Neural cell (in vitro differentiated cells): Measurements from ENCODE around the gene C19orf44. TPM values are rescaled to one million over a fixed set of nuclear protein-coding genes. Genes with fewer than 3 reads are reported as not detected.
"Not testable (repeated sequence)": the region's sequence is repeated elsewhere in the genome, so short reads cannot be mapped to it uniquely, and the experiment has no call there.

Experiments used
- H2AFZ ChIP-seq: fragments of 200-600, 300-800 bp; sonication (generic), shearing (Covaris generic); 2 replicates; pipeline ENCODE4 v1.6.0; 2014; ENCODE audit warnings: low read depth, mild to moderate bottlenecking, antibody characterized with exemption, low read length, moderate library complexity
- H3F3A ChIP-seq: fragments of 200-600 bp; shearing (Covaris generic); 2 replicates; pipeline ENCODE4 v1.6.1; 2016; ENCODE audit warnings: mild to moderate bottlenecking, moderate library complexity, mixed read lengths, antibody characterized with exemption, low read length; ENCODE audit not compliant: insufficient read depth, poor library complexity, severe bottlenecking
- H3K27ac ChIP-seq: fragments of 200-600, 300-800 bp; sonication (generic), shearing (Covaris generic); 2 replicates; pipeline ENCODE4 v1.5.1; 2014; ENCODE audit warnings: mild to moderate bottlenecking, low read length, moderate library complexity
- H3K27me3 ChIP-seq: fragments of 300-800, 200-600 bp; sonication (generic), shearing (Covaris generic); 2 replicates; pipeline ENCODE4 v1.6.0; 2014; ENCODE audit warnings: mild to moderate bottlenecking, low read depth, low read length, moderate library complexity; ENCODE audit not compliant: insufficient read depth
- H3K36me3 ChIP-seq: fragments of 300-800, 200-600 bp; sonication (generic), shearing (Covaris generic); 2 replicates; pipeline ENCODE4 v1.5.1; 2014; ENCODE audit warnings: mild to moderate bottlenecking, antibody characterized with exemption, low read length, moderate library complexity; ENCODE audit not compliant: insufficient read depth
- H3K4me2 ChIP-seq: fragments of 300-800, 200-600 bp; sonication (generic), shearing (Covaris generic); 2 replicates; pipeline ENCODE4 v1.6.0; 2014; ENCODE audit warnings: mild to moderate bottlenecking, low read length
- H3K4me3 ChIP-seq: fragments of 300-800, 200-600 bp; sonication (generic), shearing (Covaris generic); 2 replicates; pipeline ENCODE4 v1.5.1; 2014; ENCODE audit warnings: mild to moderate bottlenecking, low read length, moderate library complexity
- H3K79me2 ChIP-seq: fragments of 200-600 bp; shearing (Covaris generic); replicated peaks from 2 replicates; pipeline ENCODE4 v1.6.0; 2014; ENCODE audit warnings: mild to moderate bottlenecking, low read length, moderate library complexity; ENCODE audit not compliant: insufficient read depth
- H3K9ac ChIP-seq: fragments of 300-800, 200-600 bp; sonication (generic), shearing (Covaris generic); 2 replicates; pipeline ENCODE4 v1.6.1; 2016; ENCODE audit warnings: mild to moderate bottlenecking, low read length, mixed read lengths
- H3K9me2 ChIP-seq: fragments of 200-600 bp; shearing (Covaris generic); 2 replicates; pipeline ENCODE4 v1.6.1; 2016; ENCODE audit warnings: mild to moderate bottlenecking, low read length, mixed read lengths; ENCODE audit not compliant: insufficient read depth
- H3K9me3 ChIP-seq: fragments of 200-600, 300-800 bp; sonication (generic), shearing (Covaris generic); 2 replicates; pipeline ENCODE4 v1.6.1; 2016; ENCODE audit warnings: mild to moderate bottlenecking, mixed run types, low read length, moderate library complexity, mixed read lengths
- H4K20me1 ChIP-seq: fragments of 200-600 bp; shearing (Covaris generic); 2 replicates; pipeline ENCODE4 v1.6.1; 2016; ENCODE audit warnings: mild to moderate bottlenecking, mixed run types; ENCODE audit not compliant: insufficient read depth
- CTCF ChIP-seq: fragments of 450-650 bp; IDR thresholded peaks from 2 replicates; pipeline ENCODE4 v1.5.1; 2014; ENCODE audit warnings: antibody characterized with exemption, mild to moderate bottlenecking, moderate library complexity; ENCODE audit not compliant: poor library complexity, severe bottlenecking
- EP300 ChIP-seq: fragments of 450-650 bp; conservative IDR thresholded peaks from 2 replicates; pipeline ENCODE4 v1.6.1; 2014; ENCODE audit warnings: antibody characterized with exemption, mild to moderate bottlenecking, moderate library complexity; ENCODE audit not compliant: poor library complexity, severe bottlenecking
- EZH2 ChIP-seq: fragments of 200-600, 300-800 bp; shearing (Covaris generic), sonication (generic); IDR thresholded peaks from 2 replicates; pipeline ENCODE4 v1.6.1; 2014; ENCODE audit warnings: antibody characterized with exemption, low read length, borderline replicate concordance, mild to moderate bottlenecking; ENCODE audit not compliant: insufficient read depth, poor library complexity, severe bottlenecking
- MXI1 ChIP-seq: fragments of 450-650 bp; conservative IDR thresholded peaks from 2 replicates; pipeline ENCODE4 v1.6.1; 2014; ENCODE audit warnings: antibody characterized with exemption, mild to moderate bottlenecking; ENCODE audit not compliant: poor library complexity, severe bottlenecking
- POLR2AphosphoS5 ChIP-seq: IDR thresholded peaks from 2 replicates; pipeline ENCODE4 v1.6.1; 2012
- RAD21 ChIP-seq: fragments of 450-650 bp; conservative IDR thresholded peaks from 2 replicates; pipeline ENCODE4 v1.6.1; 2014; ENCODE audit warnings: antibody characterized with exemption, mild to moderate bottlenecking, moderate library complexity
- REST ChIP-seq: IDR thresholded peaks from 2 replicates; pipeline ENCODE4 v1.6.1; 2012; ENCODE audit warnings: borderline replicate concordance
- SMC3 ChIP-seq: fragments of 450-650 bp; conservative IDR thresholded peaks from 2 replicates; pipeline ENCODE4 v1.6.1; 2014; ENCODE audit warnings: antibody characterized with exemption, mild to moderate bottlenecking, moderate library complexity; ENCODE audit not compliant: poor library complexity
- TAF1 ChIP-seq: IDR thresholded peaks from 2 replicates; pipeline ENCODE4 v1.6.1; 2012; ENCODE audit warnings: low read depth
- polyA plus RNA-seq: library from polyadenylated mRNA; depleted of rRNA; stranded (reverse); fragments of >200 nt; gene quantifications from 2 replicates; pipeline ENCODE4 v1.2.3, GENCODE V29; 2014

Gene C19orf44
- polyA plus RNA-seq, 1 donor from 2014 or later: 9.9 TPM

- H3K4me3 ChIP-seq: no peak overlapping the region
- H2AFZ ChIP-seq: no peak overlapping the region
- H4K20me1 ChIP-seq: no peaks in the 10 kb centered on the region
- H3F3A ChIP-seq: no peaks in the 10 kb centered on the region
- H3K36me3 ChIP-seq: no peaks in the 10 kb centered on the region
- TF ChIP-seq POLR2AphosphoS5 (no peak), MXI1 (no peak), CTCF (no peak), SMC3 (no peak), EZH2 (no peak), TAF1 (no peak)
- no peaks in the 10 kb centered on the region for H3K79me2 ChIP-seq
- H3K27ac ChIP-seq: no peak overlapping the region
- no peaks in the 10 kb centered on the region for H3K9me2 ChIP-seq
- H3K9me3 ChIP-seq: no peaks in the 10 kb centered on the region
- H3K27me3 ChIP-seq: no peaks in the 10 kb centered on the region
- no peak overlapping the region for H3K4me2 ChIP-seq
- no peak overlapping the region for H3K9ac ChIP-seq
Measured at GRCh38 chr19:16509141-16510061, 13.2 kb downstream of the C19orf44 start.

- H3F3A ChIP-seq, H3K9ac ChIP-seq, H2AFZ ChIP-seq, H4K20me1 ChIP-seq, H3K9me3 ChIP-seq, H3K4me3 ChIP-seq, H3K79me2 ChIP-seq, H3K36me3 ChIP-seq, H3K27me3 ChIP-seq, H3K4me2 ChIP-seq, H3K27ac ChIP-seq, H3K9me2 ChIP-seq: not testable (repeated sequence)
Measured at GRCh38 chr19:16512611-16513010, 16.4 kb downstream of the C19orf44 start.

- H3K9me3 ChIP-seq: no peaks in the 10 kb centered on the region
- H3K9me2 ChIP-seq: no peaks in the 10 kb centered on the region
- H2AFZ ChIP-seq: no peak overlapping the region
- H3K4me3 ChIP-seq: no peak overlapping the region
- H3K9ac ChIP-seq: no peak overlapping the region
- H3K27me3 ChIP-seq: no peaks in the 10 kb centered on the region
- no peak overlapping the region for H3K4me2 ChIP-seq
- TF ChIP-seq REST: no peak
- TF ChIP-seq EP300: no peak
- TF ChIP-seq CTCF: no peak
- no peak for TF ChIP-seq TAF1
- TF ChIP-seq EZH2: no peak
- TF ChIP-seq RAD21: no peak
- no peak for TF ChIP-seq POLR2AphosphoS5
- TF ChIP-seq SMC3: no peak
- TF ChIP-seq MXI1: no peak
- no peaks in the 10 kb centered on the region for H3K79me2 ChIP-seq
- no peaks in the 10 kb centered on the region for H3K36me3 ChIP-seq
- H3F3A ChIP-seq: no peaks in the 10 kb centered on the region
- no peak overlapping the region for H3K27ac ChIP-seq
- H4K20me1 ChIP-seq: no peaks in the 10 kb centered on the region
Measured at GRCh38 chr19:16514383-16515019, 18.3 kb downstream of the C19orf44 start.
